NK-92 treated with Interleukin-12 subunit alpha and Interleukin-12 subunit beta, amount 100 ng/mL, for 24 hours (cell line): ENCODE measurements around the gene ACBD7.

Experiments used
- DNase-seq: peaks from one replicate; lab custom pipeline; 2025; lab: John Stamatoyannopoulos, UW

ACBD7 gene

GRCh38 chr10:15088428-15089261 is at the start of gene ACBD7:
ACBD7 (minus strand) TSS chr10:15088776; CDS start chr10:15088728, 48 bp downstream.
- DNase-seq: no peak

- DNase-seq: no peak
Measured at GRCh38 chr10:15137636-15138035, 49.1 kb upstream of the ACBD7 start.

GRCh38 chr10:15137036-15137359 is 48.4 kb upstream of the ACBD7 start:
- no peak for DNase-seq

GRCh38 chr10:15136129-15137035 is 47.8 kb upstream of the ACBD7 start:
- DNase-seq: no peak

- no peak for DNase-seq
Measured at GRCh38 chr10:15131330-15131729, 42.8 kb upstream of the ACBD7 start.

GRCh38 chr10:15124908-15125307 is 36.3 kb upstream of the ACBD7 start:
- no peak for DNase-seq

- DNase-seq: no peak
Measured at GRCh38 chr10:15124190-15124589, 35.6 kb upstream of the ACBD7 start.

- DNase-seq: no peak
Measured at GRCh38 chr10:15123749-15124184, 35.2 kb upstream of the ACBD7 start.

- no peak for DNase-seq
Measured at GRCh38 chr10:15122477-15123030, 34.0 kb upstream of the ACBD7 start.

GRCh38 chr10:15121707-15122106 is 33.1 kb upstream of the ACBD7 start:
- DNase-seq: no peak

- DNase-seq: no peak
Measured at GRCh38 chr10:15120523-15120922, 31.9 kb upstream of the ACBD7 start.

- no peak for DNase-seq
Measured at GRCh38 chr10:15118615-15119014, 30.0 kb upstream of the ACBD7 start.

GRCh38 chr10:15116225-15116624 is 27.6 kb upstream of the ACBD7 start:
- no peak for DNase-seq

GRCh38 chr10:15113766-15114165 is 25.2 kb upstream of the ACBD7 start:
- DNase-seq: no peak

- no peak for DNase-seq
Measured at GRCh38 chr10:15112657-15113056, 24.1 kb upstream of the ACBD7 start.

- DNase-seq: no peak
Measured at GRCh38 chr10:15106352-15107013, 17.9 kb upstream of the ACBD7 start.

GRCh38 chr10:15103513-15103912 is 14.9 kb upstream of the ACBD7 start:
- no peak for DNase-seq

GRCh38 chr10:15099886-15100285 is 11.3 kb upstream of the ACBD7 start:
- no peak for DNase-seq

- DNase-seq: peak; percentile 91
Measured at GRCh38 chr10:15097011-15097812, 8.6 kb upstream of the ACBD7 start, which contains the start of gene RPP38. RPP38 (plus strand) TSS chr10:15097355; CDS start chr10:15103315, 5,960 bp downstream.

GRCh38 chr10:15096661-15097010 is 8.1 kb upstream of the ACBD7 start:
- no peak for DNase-seq

- DNase-seq: no peak
Measured at GRCh38 chr10:15092855-15093408, 4.4 kb upstream of the ACBD7 start.
